ENCODE data around the gene HS6ST3. TPM values are rescaled to one million over a fixed set of nuclear protein-coding genes. Genes with fewer than 3 reads are reported as not detected.

The HS6ST3 gene
- total RNA-seq, 1 experiment from 2014 or later, result 0.11 TPM

DNA sequence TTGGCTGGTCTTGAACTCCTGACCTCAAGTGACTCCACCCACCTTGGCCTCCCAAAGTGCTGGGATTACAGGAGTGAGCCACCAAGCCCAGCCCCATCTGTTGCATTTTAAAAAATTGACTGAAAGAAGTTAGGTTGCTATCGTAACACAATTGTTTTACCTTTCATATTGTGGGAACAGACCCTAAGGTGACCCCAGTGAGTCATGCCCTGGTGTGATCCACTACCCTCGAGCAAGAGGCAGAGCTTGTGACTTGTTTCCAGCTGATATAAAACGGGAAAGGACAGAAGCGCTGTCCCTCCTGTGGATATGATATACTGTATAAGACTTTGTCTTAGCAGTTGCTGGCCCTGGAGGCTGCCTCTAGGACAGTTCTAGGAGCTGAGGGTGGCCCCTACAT lies 308.6 kb downstream of the HS6ST3 start:
- no peaks in the 10 kb centered on the region for H3K36me3 ChIP-seq (ENCODE audit: low read depth, low read length)
- H3K4me3 ChIP-seq (ENCODE audit: low read length), result no peak overlapping the region
- H3K9ac ChIP-seq (ENCODE audit: low read length), result no peak overlapping the region
- CTCF ChIA-PET, result no interaction called here
- H3K27me3 ChIP-seq (ENCODE audit: low read length), result no peaks in the 10 kb centered on the region
- H3K27ac ChIP-seq (ENCODE audit: low read length), result no peak overlapping the region
- no TSS peak for BruUV-seq (replicated peaks)
- no peak overlapping the region for H3K4me2 ChIP-seq (ENCODE audit: low read length)
- ATAC-seq (no peak), DNase-seq (no peak)
- no peak overlapping the region for H2AFZ ChIP-seq (ENCODE audit: low read length)
- no peaks in the 10 kb centered on the region for H3K4me1 ChIP-seq (ENCODE audit: insufficient read depth, low read length)
- H3F3A ChIP-seq (ENCODE audit: low read length, unreplicated experiment), result no peaks in the 10 kb centered on the region
- no peaks in the 10 kb centered on the region for H3K79me2 ChIP-seq (ENCODE audit: low read length)
- intact Hi-C loops (cut with micrococcal nuclease), result no loop called here
- no peak for TF ChIP-seq EZH2phosphoT487 (IDR thresholded peaks at IDR 0.05; ENCODE audit: borderline replicate concordance, low read length)
- TF ChIP-seq, protein P1, sequence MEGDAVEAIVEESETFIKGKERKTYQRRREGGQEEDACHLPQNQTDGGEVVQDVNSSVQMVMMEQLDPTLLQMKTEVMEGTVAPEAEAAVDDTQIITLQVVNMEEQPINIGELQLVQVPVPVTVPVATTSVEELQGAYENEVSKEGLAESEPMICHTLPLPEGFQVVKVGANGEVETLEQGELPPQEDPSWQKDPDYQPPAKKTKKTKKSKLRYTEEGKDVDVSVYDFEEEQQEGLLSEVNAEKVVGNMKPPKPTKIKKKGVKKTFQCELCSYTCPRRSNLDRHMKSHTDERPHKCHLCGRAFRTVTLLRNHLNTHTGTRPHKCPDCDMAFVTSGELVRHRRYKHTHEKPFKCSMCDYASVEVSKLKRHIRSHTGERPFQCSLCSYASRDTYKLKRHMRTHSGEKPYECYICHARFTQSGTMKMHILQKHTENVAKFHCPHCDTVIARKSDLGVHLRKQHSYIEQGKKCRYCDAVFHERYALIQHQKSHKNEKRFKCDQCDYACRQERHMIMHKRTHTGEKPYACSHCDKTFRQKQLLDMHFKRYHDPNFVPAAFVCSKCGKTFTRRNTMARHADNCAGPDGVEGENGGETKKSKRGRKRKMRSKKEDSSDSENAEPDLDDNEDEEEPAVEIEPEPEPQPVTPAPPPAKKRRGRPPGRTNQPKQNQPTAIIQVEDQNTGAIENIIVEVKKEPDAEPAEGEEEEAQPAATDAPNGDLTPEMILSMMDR (conservative IDR thresholded peaks at IDR 0.05; ENCODE audit: low read depth, low read length), result no peak
- no peak for TF ChIP-seq EZH2 (IDR thresholded peaks at IDR 0.05; ENCODE audit: low read length, unreplicated experiment)
- no peaks in the 10 kb centered on the region for H3K9me3 ChIP-seq (ENCODE audit: low read length)
- no peaks in the 10 kb centered on the region for H3K9me2 ChIP-seq (replicated peaks; ENCODE audit: low read length)
- H4K20me1 ChIP-seq (ENCODE audit: low read length), result no peaks in the 10 kb centered on the region
- POLR2A ChIA-PET (ENCODE audit: unreplicated experiment), result no interaction called here

DNA sequence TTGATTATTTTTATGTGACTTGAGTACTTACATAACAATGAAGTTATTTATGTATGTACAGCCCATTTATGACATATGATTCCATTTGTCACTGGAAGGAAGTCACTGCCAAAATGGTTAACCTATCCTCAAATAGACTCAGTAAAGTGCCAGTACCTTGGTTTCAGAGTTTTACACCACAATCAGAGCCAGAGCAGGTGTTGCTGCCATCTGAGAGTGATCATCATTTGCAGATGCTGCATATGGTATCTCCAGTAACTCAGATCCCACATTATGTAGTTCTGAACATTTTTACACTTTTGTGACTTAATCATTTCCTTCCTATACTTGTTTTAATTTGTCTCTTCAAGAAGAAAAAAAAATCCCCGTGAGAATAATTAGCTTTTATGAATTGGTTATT lies 313.3 kb downstream of the HS6ST3 start:
- Histone ChIP-seq H3F3A (ENCODE audit: low read length, unreplicated experiment) (no peaks in the 10 kb centered on the region), H4K20me1 (ENCODE audit: low read length) (no peaks in the 10 kb centered on the region), H3K36me3 (ENCODE audit: low read depth, low read length) (no peaks in the 10 kb centered on the region), H3K4me2 (ENCODE audit: low read length) (no peak overlapping the region), H3K27ac (ENCODE audit: low read length) (no peak overlapping the region), H3K79me2 (ENCODE audit: low read length) (no peaks in the 10 kb centered on the region), H3K9me2 (replicated peaks; ENCODE audit: low read length) (no peaks in the 10 kb centered on the region), H3K4me3 (ENCODE audit: low read length) (no peak overlapping the region), H3K4me1 (ENCODE audit: insufficient read depth, low read length) (no peaks in the 10 kb centered on the region), H3K9me3 (ENCODE audit: low read length) (no peaks in the 10 kb centered on the region), H3K9ac (ENCODE audit: low read length) (no peak overlapping the region), H2AFZ (ENCODE audit: low read length) (no peak overlapping the region), H3K27me3 (ENCODE audit: low read length) (no peaks in the 10 kb centered on the region)
- ATAC-seq (no peak), DNase-seq (no peak)
- no TSS peak for BruUV-seq (replicated peaks)
- POLR2A ChIA-PET (ENCODE audit: unreplicated experiment), result no interaction called here
- intact Hi-C loops (cut with micrococcal nuclease), result no loop called here
- TF ChIP-seq EZH2 (IDR thresholded peaks at IDR 0.05; ENCODE audit: low read length, unreplicated experiment) (no peak), EZH2phosphoT487 (IDR thresholded peaks at IDR 0.05; ENCODE audit: borderline replicate concordance, low read length) (no peak)
- TF ChIP-seq, protein P1 (conservative IDR thresholded peaks at IDR 0.05; ENCODE audit: low read depth, low read length), result no peak
- CTCF ChIA-PET, result no interaction called here

DNA sequence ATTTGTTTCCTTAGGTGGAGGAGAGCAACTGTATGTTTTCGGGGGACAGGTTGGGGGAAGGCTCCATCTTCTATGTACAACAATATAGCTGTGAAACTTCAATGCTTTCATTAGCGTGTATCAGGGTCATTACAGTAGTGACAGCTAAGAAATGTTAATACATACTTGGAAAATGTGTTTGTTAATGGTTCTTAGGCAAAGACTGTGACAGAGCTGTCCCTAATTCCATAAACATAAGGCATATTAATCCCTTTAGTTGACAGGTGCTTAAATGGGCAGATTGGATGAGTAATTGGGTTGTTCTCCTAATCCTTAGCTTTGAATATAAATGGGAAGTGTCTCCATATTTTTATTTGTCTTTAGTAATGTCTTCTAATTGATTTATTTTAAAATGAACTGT lies 313.7 kb downstream of the HS6ST3 start:
- BruUV-seq (replicated peaks), result no TSS peak
- Histone ChIP-seq H3K9ac (ENCODE audit: low read length) (no peak overlapping the region), H4K20me1 (ENCODE audit: low read length) (no peaks in the 10 kb centered on the region), H3K36me3 (ENCODE audit: low read depth, low read length) (no peaks in the 10 kb centered on the region), H3F3A (ENCODE audit: low read length, unreplicated experiment) (no peaks in the 10 kb centered on the region), H3K9me2 (replicated peaks; ENCODE audit: low read length) (no peaks in the 10 kb centered on the region), H3K27me3 (ENCODE audit: low read length) (no peaks in the 10 kb centered on the region), H3K9me3 (ENCODE audit: low read length) (no peaks in the 10 kb centered on the region), H3K27ac (ENCODE audit: low read length) (no peak overlapping the region), H2AFZ (ENCODE audit: low read length) (no peak overlapping the region), H3K79me2 (ENCODE audit: low read length) (no peaks in the 10 kb centered on the region), H3K4me3 (ENCODE audit: low read length) (no peak overlapping the region), H3K4me1 (ENCODE audit: insufficient read depth, low read length) (no peaks in the 10 kb centered on the region), H3K4me2 (ENCODE audit: low read length) (no peak overlapping the region)
- ChIA-PET POLR2A (ENCODE audit: unreplicated experiment) (no interaction called here), CTCF (no interaction called here)
- intact Hi-C loops (cut with micrococcal nuclease), result no loop called here
- TF ChIP-seq EZH2 (IDR thresholded peaks at IDR 0.05; ENCODE audit: low read length, unreplicated experiment) (no peak), EZH2phosphoT487 (IDR thresholded peaks at IDR 0.05; ENCODE audit: borderline replicate concordance, low read length) (no peak)
- TF ChIP-seq, protein P1 (conservative IDR thresholded peaks at IDR 0.05; ENCODE audit: low read depth, low read length), result no peak
- DNase-seq, result no peak
- no peak for ATAC-seq

Data from PC-3 (cell line).